ENCODE measurements around the gene GPATCH8.

The GPATCH8 gene

GRCh38 chr17:44444735-44445105 is 58.5 kb downstream of the GPATCH8 start:
- TF ChIP-seq CTCF (IDR thresholded peaks at IDR 0.05; ENCODE audit: low read depth, low read length), result no peak
- H3K36me3 ChIP-seq, result no peaks in the 10 kb centered on the region; the same call in 1 of the 2 replicates
- H3K4me3 ChIP-seq (ENCODE audit: low read depth, low read length), result no peak overlapping the region
- no peak for DNase-seq
- no peaks in the 10 kb centered on the region for H3K27me3 ChIP-seq
- no peaks in the 10 kb centered on the region for H3K4me1 ChIP-seq
- no peaks in the 10 kb centered on the region for H3K9me3 ChIP-seq

DNA sequence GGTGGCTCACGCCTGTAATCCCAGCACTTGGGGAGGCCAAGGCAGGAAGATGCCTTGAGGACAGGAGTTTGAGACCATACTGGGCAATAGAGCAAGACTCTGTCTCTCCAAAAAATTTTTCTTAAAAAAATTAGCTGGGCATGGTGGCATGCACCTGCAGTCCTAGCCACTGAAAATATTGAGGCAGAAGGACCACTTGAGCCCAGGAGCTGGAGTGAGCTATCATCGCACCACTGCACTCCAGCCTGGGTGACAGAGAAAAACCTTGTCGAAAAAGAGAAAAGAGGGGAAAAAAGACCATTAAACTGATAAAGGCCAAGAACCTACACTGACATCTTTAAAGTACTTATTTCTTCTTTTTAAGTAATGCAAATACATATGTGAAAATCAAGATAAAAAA is 60.4 kb downstream of the GPATCH8 start:
- no peaks in the 10 kb centered on the region for H3K36me3 ChIP-seq
- no peak for TF ChIP-seq CTCF (IDR thresholded peaks at IDR 0.05; ENCODE audit: low read depth, low read length)
- H3K4me1 ChIP-seq, result no peaks in the 10 kb centered on the region
- no peaks in the 10 kb centered on the region for H3K27me3 ChIP-seq
- H3K9me3 ChIP-seq, result no peaks in the 10 kb centered on the region
- no peak for DNase-seq
- no peak overlapping the region for H3K4me3 ChIP-seq (ENCODE audit: low read depth, low read length)

- Histone ChIP-seq H3K4me1 (no peaks in the 10 kb centered on the region), H3K36me3 (peaks cover 9% of the 10 kb centered on the region), H3K27me3 (no peaks in the 10 kb centered on the region), H3K9me3 (no peaks in the 10 kb centered on the region), H3K4me3 (ENCODE audit: low read depth, low read length) (no peak overlapping the region)
- no peak for TF ChIP-seq CTCF (IDR thresholded peaks at IDR 0.05; ENCODE audit: low read depth, low read length)
- no peak for DNase-seq
Observed at GRCh38 chr17:44439168-44439567, 64.0 kb downstream of the GPATCH8 start.

DNA sequence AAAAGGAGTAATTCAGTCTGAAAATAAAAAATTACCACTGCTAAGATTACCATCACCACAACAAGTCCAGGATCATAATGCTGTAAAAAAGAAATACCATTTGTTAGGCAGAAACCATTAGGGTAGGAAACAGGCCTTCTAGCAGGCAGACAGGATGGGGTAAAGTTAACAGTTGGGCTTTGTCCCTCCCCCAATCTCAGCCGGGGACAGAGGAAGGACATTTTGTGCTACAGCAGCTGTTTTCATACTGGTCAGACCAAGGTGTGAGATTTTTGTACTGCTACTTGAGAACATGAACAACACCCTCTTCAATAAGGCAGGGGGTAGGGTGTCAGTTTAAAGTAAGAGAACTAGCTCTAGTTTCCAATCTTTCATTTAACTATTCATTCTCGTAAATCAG is 64.6 kb downstream of the GPATCH8 start:
- no peak overlapping the region for H3K4me3 ChIP-seq (ENCODE audit: low read depth, low read length)
- no peaks in the 10 kb centered on the region for H3K27me3 ChIP-seq
- H3K9me3 ChIP-seq, result no peaks in the 10 kb centered on the region
- DNase-seq, result no peak
- peaks cover 12% of the 10 kb centered on the region for H3K36me3 ChIP-seq
- TF ChIP-seq CTCF (IDR thresholded peaks at IDR 0.05; ENCODE audit: low read depth, low read length), result no peak
- H3K4me1 ChIP-seq, result no peaks in the 10 kb centered on the region

DNA sequence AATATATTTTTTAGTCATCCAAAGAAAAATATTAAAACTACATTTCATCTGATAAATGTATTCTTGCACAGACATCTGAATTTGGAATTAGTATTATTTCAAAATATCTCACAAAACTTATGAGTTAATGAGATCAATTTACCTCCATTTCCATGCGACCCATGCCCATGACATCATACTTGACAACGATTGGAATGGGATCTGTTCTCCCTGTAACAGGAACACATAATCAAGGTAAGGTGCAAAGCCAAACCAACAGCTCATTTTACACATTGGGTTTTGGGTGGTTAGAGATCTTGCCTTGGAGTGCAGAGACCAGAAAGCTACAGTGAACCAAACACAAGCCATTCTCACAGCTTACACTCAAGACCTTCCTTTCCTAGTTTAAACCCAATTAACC is 66.9 kb downstream of the GPATCH8 start:
- DNase-seq, result no peak
- no peak overlapping the region for H3K4me3 ChIP-seq (ENCODE audit: low read depth, low read length)
- H3K9me3 ChIP-seq, result no peaks in the 10 kb centered on the region
- H3K4me1 ChIP-seq, result no peaks in the 10 kb centered on the region
- no peak for TF ChIP-seq CTCF (IDR thresholded peaks at IDR 0.05; ENCODE audit: low read depth, low read length)
- H3K27me3 ChIP-seq, result no peaks in the 10 kb centered on the region
- peaks cover 26% of the 10 kb centered on the region for H3K36me3 ChIP-seq

GRCh38 chr17:44432254-44433157 is 70.7 kb downstream of the GPATCH8 start:
- H3K4me1 ChIP-seq, result no peaks in the 10 kb centered on the region
- no peaks in the 10 kb centered on the region for H3K9me3 ChIP-seq
- no peaks in the 10 kb centered on the region for H3K27me3 ChIP-seq
- peaks cover 46% of the 10 kb centered on the region for H3K36me3 ChIP-seq
- H3K4me3 ChIP-seq (ENCODE audit: low read depth, low read length), result no peak overlapping the region
- TF ChIP-seq CTCF (IDR thresholded peaks at IDR 0.05; ENCODE audit: low read depth, low read length), result no peak
- no peak for DNase-seq
